DND-41 (cell line): ENCODE results near the gene SLC29A4.

ENCODE experiments used
- EZH2 ChIP-seq: IDR thresholded peaks from 3 replicates; pipeline ENCODE4 v1.6.1; 2012; ENCODE audit warnings: borderline replicate concordance, low read depth, mild to moderate bottlenecking, moderate library complexity, low read length, inconsistent platforms; ENCODE audit not compliant: severe bottlenecking
- TF ChIP-seq, protein P1 (sequence below): IDR thresholded peaks from 2 replicates; pipeline ENCODE4 v1.5.1; 2012; ENCODE audit warnings: borderline replicate concordance, low read length, moderate library complexity, mild to moderate bottlenecking; ENCODE audit not compliant: poor library complexity, severe bottlenecking; ENCODE audit errors: extremely low read depth

DNA sequence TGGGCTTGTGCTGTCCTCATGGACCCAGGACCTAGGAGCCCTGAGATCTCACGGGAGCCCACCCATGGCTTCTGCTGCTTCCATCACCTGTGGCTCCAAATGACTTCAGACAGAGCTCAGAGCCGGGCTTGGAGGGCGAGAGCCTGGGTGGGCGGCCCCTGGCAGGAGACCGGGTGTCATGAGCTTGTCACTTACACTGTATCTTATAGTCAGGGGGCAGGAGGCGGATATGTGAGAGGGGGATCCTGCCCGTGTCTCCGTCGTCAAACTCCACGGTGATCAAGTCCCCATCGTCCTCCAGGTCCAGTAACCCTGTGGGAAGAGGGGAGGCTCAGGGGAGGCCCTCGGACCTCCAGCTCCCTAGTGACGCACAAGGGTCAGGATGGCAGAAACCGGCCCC is 33.0 kb downstream of the SLC29A4 start:
- TF ChIP-seq, protein P1, sequence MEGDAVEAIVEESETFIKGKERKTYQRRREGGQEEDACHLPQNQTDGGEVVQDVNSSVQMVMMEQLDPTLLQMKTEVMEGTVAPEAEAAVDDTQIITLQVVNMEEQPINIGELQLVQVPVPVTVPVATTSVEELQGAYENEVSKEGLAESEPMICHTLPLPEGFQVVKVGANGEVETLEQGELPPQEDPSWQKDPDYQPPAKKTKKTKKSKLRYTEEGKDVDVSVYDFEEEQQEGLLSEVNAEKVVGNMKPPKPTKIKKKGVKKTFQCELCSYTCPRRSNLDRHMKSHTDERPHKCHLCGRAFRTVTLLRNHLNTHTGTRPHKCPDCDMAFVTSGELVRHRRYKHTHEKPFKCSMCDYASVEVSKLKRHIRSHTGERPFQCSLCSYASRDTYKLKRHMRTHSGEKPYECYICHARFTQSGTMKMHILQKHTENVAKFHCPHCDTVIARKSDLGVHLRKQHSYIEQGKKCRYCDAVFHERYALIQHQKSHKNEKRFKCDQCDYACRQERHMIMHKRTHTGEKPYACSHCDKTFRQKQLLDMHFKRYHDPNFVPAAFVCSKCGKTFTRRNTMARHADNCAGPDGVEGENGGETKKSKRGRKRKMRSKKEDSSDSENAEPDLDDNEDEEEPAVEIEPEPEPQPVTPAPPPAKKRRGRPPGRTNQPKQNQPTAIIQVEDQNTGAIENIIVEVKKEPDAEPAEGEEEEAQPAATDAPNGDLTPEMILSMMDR, result no peak
- TF ChIP-seq EZH2, result no peak
